GM18867 (cell line): ENCODE measurements around the gene COG5.

Experiments used
- ATAC-seq: cut with Tn5 transposase; IDR thresholded peaks from one replicate; pipeline ENCODE4 v1.9.1; 2021; ENCODE audit warnings: mild to moderate bottlenecking, moderate library complexity; ENCODE audit not compliant: unreplicated experiment

The COG5 gene

DNA sequence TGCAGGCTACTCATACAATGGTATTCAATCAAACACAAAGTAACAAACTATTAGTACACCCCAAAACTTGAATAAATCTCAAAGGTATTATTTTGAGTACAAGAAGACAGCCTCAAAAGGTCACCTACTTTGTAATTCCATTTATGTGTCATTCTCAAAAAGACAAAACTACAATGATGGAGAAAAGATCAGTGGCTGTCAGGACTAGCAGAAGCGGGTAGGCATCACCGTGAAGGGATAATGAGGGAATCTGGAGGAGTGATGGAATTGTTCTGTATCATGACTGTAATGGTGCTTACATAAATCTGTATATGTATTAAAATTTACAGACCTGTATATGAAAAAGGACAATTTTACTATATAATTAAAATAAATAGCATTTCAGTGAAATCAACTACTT, 37.0 kb downstream of the COG5 start:
- ATAC-seq: no peak

- ATAC-seq: no peak
Observed at GRCh38 chr7:107506674-107507339, 56.9 kb downstream of the COG5 start.

DNA sequence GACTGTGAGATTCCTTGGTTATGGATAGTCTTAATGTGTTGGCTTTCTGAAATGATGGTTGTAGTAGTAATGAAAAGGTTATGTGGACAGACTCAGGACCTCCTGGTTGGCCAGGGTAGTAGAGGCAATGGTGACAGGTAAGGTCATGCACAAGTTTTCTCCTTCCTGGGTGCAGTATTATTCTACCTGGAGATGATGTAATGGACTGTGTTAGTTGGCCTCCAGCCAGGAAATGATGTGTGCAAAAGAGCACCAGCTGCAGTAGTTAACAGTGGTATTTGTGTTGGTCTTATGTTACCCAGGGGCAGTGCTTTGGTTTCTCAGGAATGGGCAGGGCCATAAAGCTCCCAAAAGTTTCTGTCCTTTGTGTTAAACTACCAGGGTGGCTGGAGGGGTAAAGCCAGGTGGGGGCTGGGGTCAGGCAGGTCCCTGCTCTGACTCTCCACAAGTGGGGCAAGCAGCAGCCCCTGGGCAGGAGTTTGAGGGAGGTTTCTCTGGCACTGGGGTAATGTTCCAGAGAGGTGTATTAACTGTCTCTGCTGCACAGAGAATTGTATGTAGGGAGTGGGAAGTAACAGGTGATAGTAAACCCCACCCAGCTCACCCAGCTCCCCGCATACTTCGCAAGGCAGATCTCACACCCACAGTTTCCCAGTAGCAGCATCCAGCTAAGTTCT, 57.6 kb downstream of the COG5 start:
- ATAC-seq: no peak

- no peak for ATAC-seq
Observed at GRCh38 chr7:107505362-107505761, 58.4 kb downstream of the COG5 start.

DNA sequence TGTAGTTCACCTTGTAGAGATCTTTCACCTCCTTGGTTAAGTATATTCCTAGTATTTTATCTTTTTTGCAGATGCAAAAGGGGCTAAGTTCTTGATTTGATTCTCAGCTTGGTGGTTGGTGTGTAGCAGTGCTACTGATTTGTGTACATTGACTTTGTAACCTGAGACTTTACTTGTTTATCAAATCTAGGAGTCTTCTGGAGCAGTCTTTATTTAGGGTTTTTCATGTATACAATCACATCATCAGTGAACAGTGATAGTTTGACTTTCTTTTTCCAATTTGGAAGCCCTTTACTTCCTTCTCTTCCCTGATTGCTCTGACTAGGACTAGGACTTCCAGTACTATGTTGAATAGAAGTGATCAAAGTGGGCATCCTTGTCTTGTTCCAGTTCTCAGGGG, 60.0 kb downstream of the COG5 start:
- no peak for ATAC-seq

DNA sequence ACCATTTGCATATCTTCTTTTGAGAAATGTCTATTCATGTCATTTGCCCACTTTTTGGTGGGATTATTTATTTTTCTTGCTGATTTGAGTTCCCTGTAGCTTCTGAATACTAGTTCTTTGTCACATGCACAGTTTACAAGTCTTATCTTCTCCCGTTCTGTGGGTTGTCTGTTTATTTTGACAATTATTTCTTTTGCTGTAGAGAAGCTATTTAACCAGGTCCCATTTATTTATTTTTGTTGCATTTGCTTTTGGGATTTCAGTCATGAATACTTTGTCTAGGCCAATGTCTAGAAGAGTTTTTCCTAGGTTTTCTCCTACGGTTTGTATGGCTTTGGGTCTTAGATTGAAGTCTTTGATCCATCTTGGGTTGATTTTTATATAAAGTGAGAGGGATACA, 60.9 kb downstream of the COG5 start:
- ATAC-seq: no peak

DNA sequence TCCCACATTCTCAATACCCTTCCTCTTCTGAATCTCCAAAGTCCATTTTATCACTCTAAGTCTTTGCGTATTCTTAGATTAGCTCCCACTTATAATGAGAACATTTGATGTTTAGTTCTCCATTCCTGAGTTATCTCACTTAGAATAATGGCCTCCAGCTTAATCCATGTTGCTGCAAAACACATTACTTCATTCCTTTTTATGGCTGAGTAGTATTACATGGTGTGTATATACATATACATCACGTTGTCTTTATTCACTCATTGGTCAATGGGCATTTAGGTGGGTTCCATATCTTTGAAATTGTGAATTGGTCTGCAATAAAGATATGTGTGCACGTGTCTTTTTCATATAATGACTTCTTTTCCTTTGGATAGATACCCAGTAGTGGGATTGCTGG, 61.6 kb downstream of the COG5 start:
- no peak for ATAC-seq

GRCh38 chr7:107501593-107501992, 62.1 kb downstream of the COG5 start:
- no peak for ATAC-seq

GRCh38 chr7:107499731-107500130, 64.0 kb downstream of the COG5 start:
- ATAC-seq: no peak

DNA sequence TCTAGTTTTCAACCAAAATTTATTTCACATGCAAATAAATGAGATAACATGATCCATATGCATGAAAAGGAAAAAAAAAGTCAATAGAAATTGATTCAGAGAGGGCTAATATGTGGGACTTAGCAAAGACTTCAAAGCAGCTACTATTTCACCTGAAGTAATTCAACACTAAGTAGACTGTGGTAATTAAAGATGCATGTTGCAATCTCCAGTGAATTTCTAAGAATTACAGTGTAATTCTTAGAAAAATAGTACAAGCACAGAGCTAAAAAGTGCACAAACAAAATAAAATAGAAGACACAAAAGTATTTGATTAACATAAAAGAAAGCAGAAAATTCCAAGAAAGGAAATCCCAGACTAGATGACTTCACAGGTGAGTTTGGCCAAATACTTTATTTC, 68.2 kb downstream of the COG5 start:
- no peak for ATAC-seq

GRCh38 chr7:107494884-107495283, 68.8 kb downstream of the COG5 start:
- no peak for ATAC-seq

GRCh38 chr7:107494315-107494751, 69.4 kb downstream of the COG5 start:
- ATAC-seq: no peak

DNA sequence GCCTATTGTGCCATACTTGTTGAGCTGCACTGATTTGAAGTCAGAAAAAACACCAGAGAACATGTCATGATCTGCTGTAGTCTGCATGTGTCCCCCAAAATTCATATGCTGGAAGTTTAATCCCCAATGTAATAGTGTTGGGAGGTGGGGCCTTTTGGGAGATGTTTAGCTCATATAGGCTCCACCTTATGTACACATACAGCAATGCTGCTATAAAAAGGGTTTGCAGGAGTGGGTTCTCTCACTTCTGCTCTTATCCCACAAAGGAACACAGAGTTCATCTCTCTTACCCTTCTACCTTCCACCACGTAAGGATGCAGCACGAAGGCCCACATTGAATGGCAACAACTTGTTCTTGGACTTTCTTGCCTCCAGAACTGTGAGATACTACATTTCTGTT, 70.8 kb downstream of the COG5 start:
- no peak for ATAC-seq

DNA sequence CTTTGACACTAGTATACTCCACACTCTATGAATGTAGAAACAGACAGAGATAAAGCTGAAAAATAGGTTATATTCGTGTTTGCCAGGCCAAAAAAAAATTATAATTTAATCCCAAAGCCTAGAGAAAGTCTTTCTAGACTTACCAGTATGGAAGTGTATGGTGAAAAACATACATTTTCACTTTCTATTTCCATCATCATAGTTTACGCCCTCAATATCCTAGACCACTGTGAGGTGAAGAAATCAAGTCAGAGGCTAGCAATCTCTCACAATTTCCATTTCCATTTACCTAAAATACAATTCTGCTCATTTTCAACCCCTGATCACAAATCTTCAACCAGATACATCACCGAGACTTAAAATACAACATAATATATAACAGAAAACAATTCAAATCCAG, 77.7 kb downstream of the COG5 start:
- no peak for ATAC-seq

- ATAC-seq: no peak
Observed at GRCh38 chr7:107482571-107482970, 81.1 kb downstream of the COG5 start.

GRCh38 chr7:107480932-107481331, 82.8 kb downstream of the COG5 start:
- no peak for ATAC-seq

GRCh38 chr7:107479303-107479702, 84.4 kb downstream of the COG5 start:
- ATAC-seq: no peak

DNA sequence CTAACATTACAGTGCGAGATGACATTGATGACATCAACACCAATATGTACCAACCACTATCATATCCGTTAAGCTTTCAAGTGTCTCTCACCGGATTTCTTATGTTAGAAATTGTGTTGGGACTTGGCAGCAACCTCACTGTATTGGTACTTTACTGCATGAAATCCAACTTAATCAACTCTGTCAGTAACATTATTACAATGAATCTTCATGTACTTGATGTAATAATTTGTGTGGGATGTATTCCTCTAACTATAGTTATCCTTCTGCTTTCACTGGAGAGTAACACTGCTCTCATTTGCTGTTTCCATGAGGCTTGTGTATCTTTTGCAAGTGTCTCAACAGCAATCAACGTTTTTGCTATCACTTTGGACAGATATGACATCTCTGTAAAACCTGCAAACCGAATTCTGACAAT, 89.6 kb downstream of the COG5 start:
- no peak for ATAC-seq

DNA sequence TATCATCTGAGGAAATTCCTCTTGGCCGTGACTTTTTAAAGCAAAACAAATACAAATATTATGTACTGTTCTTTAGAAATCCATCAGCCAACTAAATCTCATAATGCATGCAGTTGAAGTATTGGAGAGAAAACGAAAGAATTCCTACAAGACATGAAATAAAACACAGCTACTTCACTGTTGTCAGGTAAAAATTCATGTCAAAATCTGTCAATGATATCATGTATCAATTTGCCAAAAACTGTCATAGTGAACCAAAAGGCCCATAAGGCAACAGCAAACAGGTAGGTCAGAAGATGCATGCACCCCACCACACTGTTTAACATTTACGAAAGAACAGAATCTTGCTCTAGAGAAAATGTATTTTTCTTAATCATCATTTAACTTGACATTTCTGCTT, 91.6 kb downstream of the COG5 start:
- ATAC-seq: no peak

DNA sequence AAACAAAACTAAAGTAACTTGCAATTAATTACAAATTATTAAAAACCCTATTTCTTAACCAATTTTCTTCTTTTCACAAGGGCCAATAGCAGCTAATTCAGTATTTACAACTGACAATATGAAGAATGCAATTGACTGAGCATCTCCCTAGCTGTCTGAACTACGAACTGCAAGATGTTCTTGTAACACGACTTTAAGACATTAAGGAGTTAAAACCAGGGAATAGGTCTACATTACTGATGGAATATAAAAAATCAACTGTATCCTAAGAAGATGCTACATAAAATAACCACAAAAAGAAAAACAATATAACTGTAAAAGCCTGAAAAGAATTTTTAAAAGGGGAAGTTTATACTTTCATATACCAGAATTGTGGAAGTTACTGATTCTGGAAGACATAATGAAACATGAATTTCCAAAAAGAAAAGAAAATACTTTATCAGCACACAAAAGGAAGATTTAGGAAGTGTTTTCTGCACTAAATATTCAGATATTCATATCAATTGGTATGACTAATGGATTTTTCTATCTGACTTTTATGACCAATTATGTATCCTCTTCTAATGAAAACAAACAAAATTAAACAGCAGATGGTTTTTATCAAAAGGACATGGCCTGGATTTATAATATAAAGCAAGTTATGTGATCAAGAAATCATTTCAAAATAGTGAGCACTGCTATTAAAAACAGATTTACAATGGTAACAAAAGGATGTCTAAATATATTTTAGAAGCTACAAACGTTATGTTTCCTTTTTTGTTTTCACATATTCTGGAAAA, 92.2 kb downstream of the COG5 start:
- no peak for ATAC-seq

GRCh38 chr7:107469929-107470328, 93.8 kb downstream of the COG5 start, which contains the start of gene GPR22:
Gene GPR22, plus strand, starts transcription at chr7:107470057. Its CDS starts 4,004 bp downstream, at chr7:107474061.
- ATAC-seq: no peak

DNA sequence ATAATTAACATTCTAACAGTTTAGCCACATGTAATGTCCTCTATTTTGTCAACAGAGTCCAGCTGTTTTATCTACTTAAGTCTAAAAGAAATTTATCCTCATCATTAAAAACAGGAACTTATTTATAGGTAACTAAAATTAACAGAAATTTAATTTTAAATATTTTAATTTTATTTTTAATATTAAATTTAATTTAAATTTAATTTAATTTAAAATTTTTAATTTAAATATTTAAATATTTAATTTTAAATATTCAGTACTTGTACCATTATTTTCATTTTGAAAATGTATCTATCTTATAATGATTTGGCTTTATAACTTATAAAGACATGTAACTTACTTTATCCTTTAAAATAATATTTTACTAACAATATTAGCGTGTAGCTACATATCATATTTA, 94.9 kb downstream of the COG5 start:
- ATAC-seq: no peak
